Stimulated activated effector memory CD8-positive, alpha-beta T cell treated with anti-CD3 and anti-CD28 coated beads, Interleukin-12 subunit alpha, Interleukin-12 subunit beta, amount 100 ng/mL, for 72 hours (primary cell): ENCODE results near the gene CDK14.

ENCODE experiments used
- ATAC-seq: fragments of 150-1000 bp; cut with Tn5 transposase; 2 replicates; pipeline ENCODE4 v1.10.0; 2021
- DNase-seq, 2 donors: peaks; one replicate each; pipeline ENCODE4 v3.0.0; 2021 to 2022; ENCODE audit warnings: low spot score in 2 of 2
- H3K27ac Mint-ChIP-seq: one replicate; pipeline ENCODE4 v1.8.0; 2022; ENCODE audit warnings: mild to moderate bottlenecking, mixed read lengths
- H3K36me3 Mint-ChIP-seq: one replicate; pipeline ENCODE4 v1.8.0; 2022; ENCODE audit warnings: mild to moderate bottlenecking, mixed read lengths
- H3K4me1 Mint-ChIP-seq: one replicate; pipeline ENCODE4 v1.8.0; 2022; ENCODE audit warnings: mixed read lengths
- H3K4me3 Mint-ChIP-seq: one replicate; pipeline ENCODE4 v1.8.0; 2022; ENCODE audit warnings: mild to moderate bottlenecking, mixed read lengths
- H3K9me3 Mint-ChIP-seq: one replicate; pipeline ENCODE4 v1.8.0; 2022; ENCODE audit warnings: mixed read lengths

Gene CDK14

GRCh38 chr7:91182819-91183764, 587.0 kb downstream of the CDK14 start:
- peaks cover 2% of the 10 kb centered on the region for H3K9me3 Mint-ChIP-seq
- no peaks in the 10 kb centered on the region for H3K36me3 Mint-ChIP-seq
- no peaks in the 10 kb centered on the region for H3K4me1 Mint-ChIP-seq
- ATAC-seq, result no peak
- no peak overlapping the region for H3K4me3 Mint-ChIP-seq
- no peak overlapping the region for H3K27ac Mint-ChIP-seq
- no peak for DNase-seq

DNA sequence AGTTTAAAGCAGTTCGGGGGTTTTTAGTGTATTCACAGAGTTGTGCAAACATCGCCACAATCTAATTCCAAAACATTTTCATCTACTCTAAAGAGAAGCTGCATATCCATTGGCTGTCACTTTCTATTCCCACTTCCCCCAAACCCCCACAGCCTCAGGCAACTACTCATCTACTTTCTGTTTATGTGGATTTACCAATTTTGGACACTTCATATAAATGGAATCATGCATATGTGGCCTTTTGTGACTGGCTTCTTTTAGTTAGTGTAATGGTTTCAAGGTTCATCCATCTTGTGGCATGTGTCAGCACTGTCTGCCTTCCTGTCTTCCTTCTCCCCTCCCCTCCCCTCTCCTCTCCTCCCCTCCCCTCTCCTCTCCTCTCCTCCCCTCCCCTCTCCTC, 589.6 kb downstream of the CDK14 start:
- Mint-ChIP-seq H3K36me3 (no peaks in the 10 kb centered on the region), H3K9me3 (peaks cover 2% of the 10 kb centered on the region), H3K4me3 (no peak overlapping the region)

DNA sequence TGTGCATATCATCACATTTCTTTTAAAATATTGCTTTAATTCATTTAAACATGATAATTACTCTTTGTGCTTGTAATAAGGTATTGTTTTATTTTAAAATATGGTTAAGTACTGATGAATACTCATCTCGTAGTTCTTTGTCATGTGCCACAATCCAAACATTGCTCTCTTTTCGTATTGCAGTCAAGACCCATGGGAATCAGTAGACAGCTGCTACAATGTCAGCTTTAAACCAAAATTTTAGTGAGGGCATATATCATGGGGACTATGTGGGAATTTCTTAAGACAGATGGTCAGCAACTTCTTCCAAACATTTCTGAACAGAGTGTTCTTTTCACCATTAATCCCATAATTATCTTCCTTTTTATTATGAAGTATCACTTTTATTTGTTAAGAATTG, 590.9 kb downstream of the CDK14 start:
- no peak for ATAC-seq
- H3K4me1 Mint-ChIP-seq, result no peaks in the 10 kb centered on the region
- H3K27ac Mint-ChIP-seq, result no peak overlapping the region
- H3K36me3 Mint-ChIP-seq, result no peaks in the 10 kb centered on the region
- peaks cover 2% of the 10 kb centered on the region for H3K9me3 Mint-ChIP-seq
- no peak for DNase-seq
- H3K4me3 Mint-ChIP-seq, result no peak overlapping the region

More for the DNA sequence above, 589.6 kb downstream of the CDK14 start:
- Mint-ChIP-seq H3K4me1 (no peaks in the 10 kb centered on the region), H3K27ac (no peak overlapping the region)
- no peak for ATAC-seq
- DNase-seq, result no peak

GRCh38 chr7:91191771-91192170, 595.6 kb downstream of the CDK14 start:
- Mint-ChIP-seq H3K36me3 (no peaks in the 10 kb centered on the region), H3K9me3 (no peaks in the 10 kb centered on the region), H3K4me3 (no peak overlapping the region), H3K4me1 (no peaks in the 10 kb centered on the region), H3K27ac (no peak overlapping the region)
- ATAC-seq, result no peak
- no peak for DNase-seq

DNA sequence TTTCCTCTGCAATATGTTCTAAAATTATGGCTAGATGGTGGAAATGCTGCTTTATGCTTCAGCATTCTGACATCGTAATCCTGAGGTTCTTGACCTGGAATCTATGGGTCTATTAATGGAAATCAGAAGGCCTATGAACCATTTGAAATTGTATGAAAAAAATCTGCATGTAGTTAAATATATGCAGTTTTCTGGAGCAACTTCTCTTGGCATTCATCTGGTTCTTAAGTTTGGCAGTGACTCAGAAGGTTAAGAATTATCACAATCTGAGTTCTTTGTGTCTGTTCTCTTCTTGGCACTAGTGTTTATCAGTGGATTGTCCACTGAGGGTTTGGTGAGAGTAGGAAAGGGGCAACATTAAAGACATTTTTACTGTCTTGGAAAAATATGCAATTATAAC, 597.0 kb downstream of the CDK14 start:
- no peak for DNase-seq
- Mint-ChIP-seq H3K4me3 (no peak overlapping the region), H3K9me3 (no peaks in the 10 kb centered on the region), H3K4me1 (no peaks in the 10 kb centered on the region), H3K36me3 (no peaks in the 10 kb centered on the region), H3K27ac (no peak overlapping the region)
- ATAC-seq, result no peak

DNA sequence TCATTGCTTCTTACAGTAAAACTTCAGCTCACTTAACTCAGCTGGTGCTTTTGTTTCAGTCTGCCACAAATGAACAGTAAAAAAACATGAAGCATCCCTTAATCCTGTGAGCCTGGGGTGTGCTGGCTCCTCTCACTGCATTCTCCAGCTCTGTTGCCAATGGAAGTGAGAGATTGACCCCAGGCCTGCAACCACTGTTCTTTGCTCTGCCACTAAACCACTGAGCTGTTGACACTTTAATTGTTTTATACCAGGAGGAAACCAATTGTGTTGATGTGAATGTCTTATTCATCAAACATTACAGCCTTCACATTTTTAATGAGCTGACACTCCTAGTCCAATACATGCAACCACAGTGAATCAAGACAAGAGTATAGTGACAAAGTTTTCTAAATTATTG, 598.7 kb downstream of the CDK14 start:
- ATAC-seq (no peak), DNase-seq (no peak)
- H3K9me3 Mint-ChIP-seq, result no peaks in the 10 kb centered on the region
- H3K4me1 Mint-ChIP-seq, result no peaks in the 10 kb centered on the region
- H3K36me3 Mint-ChIP-seq, result no peaks in the 10 kb centered on the region
- no peak overlapping the region for H3K27ac Mint-ChIP-seq
- no peak overlapping the region for H3K4me3 Mint-ChIP-seq

DNA sequence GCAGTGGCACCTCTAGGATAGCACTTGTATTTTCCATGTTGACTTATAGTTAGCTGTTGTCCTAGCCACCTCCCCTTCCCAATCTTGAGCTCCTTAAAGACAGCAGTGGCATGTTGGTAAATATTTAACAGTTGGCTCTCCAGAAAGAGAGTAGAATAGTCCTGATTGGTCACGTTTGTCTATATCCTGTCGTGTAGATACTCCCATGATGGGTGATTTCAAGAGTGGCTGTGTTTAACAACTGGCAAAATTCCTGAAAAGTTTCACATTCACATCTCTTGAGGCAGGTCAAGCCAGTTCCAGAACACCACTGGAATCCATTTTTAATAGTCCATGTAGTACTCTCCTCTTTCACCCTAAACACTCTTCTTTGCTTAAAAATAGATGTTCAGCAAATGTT, 599.9 kb downstream of the CDK14 start:
- Mint-ChIP-seq H3K4me3 (no peak overlapping the region), H3K4me1 (no peaks in the 10 kb centered on the region), H3K36me3 (no peaks in the 10 kb centered on the region), H3K27ac (no peak overlapping the region), H3K9me3 (no peaks in the 10 kb centered on the region)
- ATAC-seq (no peak), DNase-seq (no peak)

DNA sequence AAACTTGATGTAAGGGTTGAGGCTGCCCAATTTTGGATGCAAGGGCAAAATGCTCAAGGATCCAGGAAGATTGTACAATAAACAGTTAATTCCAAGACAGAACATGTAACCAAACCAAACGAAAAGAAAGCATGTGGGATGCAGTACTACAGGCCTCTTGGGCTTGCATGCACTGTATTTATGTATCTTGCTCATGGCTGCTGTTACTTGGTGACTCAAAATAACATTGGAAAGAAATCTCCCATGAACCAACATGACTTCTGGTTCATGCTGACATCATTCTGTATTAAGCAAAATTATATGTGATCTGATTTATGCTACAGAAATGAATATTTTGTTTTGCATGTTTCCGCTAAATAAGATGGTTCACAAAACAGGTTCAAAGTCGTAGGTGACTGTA, 602.2 kb downstream of the CDK14 start:
- DNase-seq, result no peak
- no peak overlapping the region for H3K4me3 Mint-ChIP-seq
- no peaks in the 10 kb centered on the region for H3K36me3 Mint-ChIP-seq
- no peak for ATAC-seq
- H3K27ac Mint-ChIP-seq, result no peak overlapping the region
- H3K4me1 Mint-ChIP-seq, result no peaks in the 10 kb centered on the region
- peaks cover 2% of the 10 kb centered on the region for H3K9me3 Mint-ChIP-seq

GRCh38 chr7:91199601-91200000, 603.5 kb downstream of the CDK14 start:
- Mint-ChIP-seq H3K4me1 (no peaks in the 10 kb centered on the region), H3K27ac (no peak overlapping the region), H3K4me3 (no peak overlapping the region), H3K9me3 (peaks cover 4% of the 10 kb centered on the region), H3K36me3 (no peaks in the 10 kb centered on the region)
- ATAC-seq, result no peak
- DNase-seq, result no peak

DNA sequence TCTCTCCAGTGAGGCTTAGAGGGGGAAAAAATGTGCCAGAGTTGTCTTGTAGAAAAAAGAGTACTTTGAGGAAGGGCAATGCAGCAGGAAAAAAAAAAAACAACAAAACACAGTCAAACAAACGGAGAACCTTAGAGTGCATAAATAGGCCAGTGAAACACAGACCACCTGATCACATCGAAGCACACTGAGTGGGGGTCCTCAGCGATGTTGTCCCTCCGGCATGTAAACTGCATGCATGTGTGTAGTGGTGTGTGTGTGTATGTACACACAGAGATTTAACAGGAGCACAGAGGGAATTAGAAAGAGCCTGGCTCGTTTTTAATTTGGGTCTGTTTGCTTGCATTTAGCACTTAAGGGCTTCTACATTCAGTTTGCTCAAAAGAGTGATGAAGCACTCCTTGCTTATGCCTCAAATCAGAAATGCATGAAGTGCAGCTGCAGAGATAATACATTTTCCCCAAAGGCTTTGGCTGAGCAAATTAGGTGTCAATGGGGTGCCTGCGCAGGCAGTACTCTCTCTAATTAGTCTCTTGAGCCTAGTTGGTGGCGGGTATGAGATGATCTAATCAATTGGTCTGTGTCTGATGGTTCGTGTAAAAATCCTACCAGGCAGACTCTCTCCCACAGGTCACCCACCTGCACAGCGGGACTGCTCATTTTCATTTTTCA, 605.5 kb downstream of the CDK14 start:
- DNase-seq (no peak), ATAC-seq (no peak)
- peaks cover 7% of the 10 kb centered on the region for H3K9me3 Mint-ChIP-seq
- H3K4me3 Mint-ChIP-seq, result no peak overlapping the region
- H3K36me3 Mint-ChIP-seq, result no peaks in the 10 kb centered on the region
- no peaks in the 10 kb centered on the region for H3K4me1 Mint-ChIP-seq
- no peak overlapping the region for H3K27ac Mint-ChIP-seq

DNA sequence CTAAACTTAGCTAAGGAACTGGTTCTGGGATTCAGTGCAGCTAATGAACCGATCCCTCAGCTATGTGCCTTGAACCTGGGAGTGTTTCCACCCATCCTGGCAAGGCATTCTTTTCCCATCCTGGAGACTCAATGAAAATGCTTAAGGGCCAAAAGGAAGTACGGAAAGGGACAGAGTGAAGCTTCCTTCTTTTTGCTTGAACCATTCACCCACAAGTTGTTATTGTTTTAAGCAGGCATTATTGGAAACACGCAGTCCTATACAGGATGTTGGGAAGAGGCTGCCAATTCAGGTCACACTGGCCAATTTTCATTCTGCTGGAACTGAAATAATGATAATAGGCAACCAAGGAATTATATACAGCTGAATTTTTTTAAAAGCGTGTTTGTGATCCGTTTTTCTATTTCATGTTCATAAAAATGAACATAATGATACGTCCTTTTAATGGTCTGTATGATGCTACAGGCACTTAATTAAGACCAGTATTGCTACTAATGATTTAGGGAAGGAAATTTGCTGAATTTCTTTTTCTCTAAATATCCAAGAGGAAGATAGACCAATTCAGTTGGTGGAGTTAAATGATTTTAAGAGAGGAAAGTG, 610.3 kb downstream of the CDK14 start:
- Mint-ChIP-seq H3K9me3 (peaks cover 7% of the 10 kb centered on the region), H3K36me3 (no peaks in the 10 kb centered on the region), H3K27ac (no peak overlapping the region), H3K4me1 (no peaks in the 10 kb centered on the region), H3K4me3 (no peak overlapping the region)
- no peak for DNase-seq
- no peak for ATAC-seq

DNA sequence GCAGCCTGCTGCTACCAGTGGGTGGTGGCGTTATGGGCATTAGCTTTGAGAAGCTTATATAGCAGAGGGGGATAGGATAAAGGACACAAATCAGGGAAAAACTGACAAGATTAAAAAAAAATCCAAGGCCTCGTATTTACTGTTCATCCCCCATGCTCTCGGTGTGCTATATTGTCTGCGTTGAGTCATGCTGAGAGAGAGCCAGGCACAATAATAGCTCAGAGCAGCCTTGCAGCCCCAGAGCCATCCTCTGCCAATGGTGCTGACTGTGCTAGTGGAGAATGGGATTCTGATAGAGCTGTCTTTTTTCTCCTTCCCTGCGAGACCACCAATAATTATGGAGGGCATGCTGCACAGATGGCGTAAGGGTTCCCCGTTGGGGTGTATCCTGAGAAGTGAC, 616.5 kb downstream of the CDK14 start:
- Mint-ChIP-seq H3K4me1 (no peaks in the 10 kb centered on the region), H3K9me3 (no peaks in the 10 kb centered on the region), H3K36me3 (no peaks in the 10 kb centered on the region), H3K4me3 (no peak overlapping the region), H3K27ac (no peak overlapping the region)
- DNase-seq (no peak), ATAC-seq (no peak)

DNA sequence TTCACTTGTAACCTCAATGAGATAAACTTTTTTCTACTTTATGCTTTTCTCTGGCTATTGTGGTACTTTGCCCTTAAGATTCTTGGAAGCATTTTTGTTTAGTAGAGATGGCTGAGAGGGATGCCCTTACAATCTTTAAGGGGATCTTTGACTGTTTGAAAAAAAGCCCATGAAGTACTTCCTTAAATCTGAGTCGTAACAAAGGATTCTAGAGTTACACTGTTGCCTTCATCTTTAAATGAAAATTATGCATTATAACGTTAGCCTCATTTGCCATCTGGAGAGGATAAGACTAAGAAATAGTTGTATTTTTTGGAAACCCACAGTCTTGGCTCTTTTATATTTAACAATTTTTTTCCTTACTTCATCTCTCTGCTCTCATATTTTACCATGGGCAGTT, 630.3 kb downstream of the CDK14 start:
- Mint-ChIP-seq H3K9me3 (peaks cover 1% of the 10 kb centered on the region), H3K4me3 (no peak overlapping the region), H3K27ac (no peak overlapping the region), H3K4me1 (no peaks in the 10 kb centered on the region), H3K36me3 (no peaks in the 10 kb centered on the region)
- ATAC-seq, result no peak
- no peak for DNase-seq

DNA sequence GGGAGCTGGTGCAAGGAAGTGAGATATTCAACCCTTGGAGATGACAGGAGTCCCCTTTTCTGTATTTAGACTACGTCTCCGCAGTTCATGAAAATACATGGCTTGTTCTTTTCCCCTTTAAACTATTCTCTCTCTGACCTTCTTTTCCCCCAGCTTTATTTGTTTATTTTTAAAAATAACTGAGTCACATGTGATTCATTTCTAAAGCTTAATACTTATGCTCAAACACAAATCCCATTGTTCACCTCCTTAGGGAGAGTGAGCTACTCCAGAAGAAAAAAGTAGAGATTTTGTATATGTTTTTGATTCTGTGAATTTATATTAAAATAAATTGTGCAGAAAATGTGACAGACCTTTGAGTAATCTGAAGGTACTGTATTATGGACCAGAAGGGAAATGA, 632.2 kb downstream of the CDK14 start:
- Mint-ChIP-seq H3K4me3 (no peak overlapping the region), H3K9me3 (peaks cover 5% of the 10 kb centered on the region), H3K4me1 (no peaks in the 10 kb centered on the region), H3K36me3 (no peaks in the 10 kb centered on the region), H3K27ac (no peak overlapping the region)
- no peak for ATAC-seq
- no peak for DNase-seq

DNA sequence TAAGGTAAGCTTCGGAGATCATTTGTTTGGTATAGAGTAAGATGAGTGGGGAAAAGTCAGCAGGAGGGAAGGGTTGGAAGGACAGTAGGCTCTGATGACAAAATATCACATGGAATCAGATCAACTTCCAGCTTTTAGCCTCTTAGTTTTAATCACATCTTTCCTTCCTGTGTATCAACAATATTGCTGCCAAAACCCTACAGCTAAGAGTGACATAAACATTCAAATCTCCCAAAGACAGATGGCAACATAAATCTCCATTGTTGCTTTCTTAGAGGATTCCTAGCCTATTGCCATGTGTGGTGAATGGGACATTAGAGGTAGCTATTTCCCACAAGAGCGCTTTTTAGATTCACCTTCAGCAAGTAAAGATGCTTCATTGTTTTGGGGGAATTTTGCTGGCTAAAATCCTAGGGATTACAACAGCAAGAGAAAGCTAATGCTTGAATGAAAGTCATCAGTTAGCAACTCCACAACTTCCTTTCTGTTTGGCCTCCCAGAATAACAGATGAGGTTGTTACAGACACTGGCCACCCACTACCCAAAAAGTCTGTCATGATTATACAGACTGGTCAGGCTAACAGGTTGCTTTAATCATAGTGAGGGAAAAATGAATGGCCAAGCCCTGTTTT, 632.9 kb downstream of the CDK14 start:
- H3K27ac Mint-ChIP-seq, result no peak overlapping the region
- no peaks in the 10 kb centered on the region for H3K4me1 Mint-ChIP-seq
- DNase-seq (no peak), ATAC-seq (no peak)
- H3K36me3 Mint-ChIP-seq, result no peaks in the 10 kb centered on the region
- peaks cover 8% of the 10 kb centered on the region for H3K9me3 Mint-ChIP-seq
- H3K4me3 Mint-ChIP-seq, result no peak overlapping the region
